Spleen (tissue), 11 donors: ENCODE results near the gene WDR33. TPM values are rescaled to one million over a fixed set of nuclear protein-coding genes. Genes with fewer than 3 reads are reported as not detected.

Experiments used
- DNase-seq: peaks from one replicate; pipeline ENCODE4 v3.0.0-alpha.2; 2020
- H3K27ac ChIP-seq, 8 donors: fragments of 200-600 bp; sonication (generic) in 7 of 8; 1 replicate in 4 of 8; 2 replicates in 4 of 8; pipeline versions ENCODE4 v1.5.0 to v1.8.0; 2016 to 2021; ENCODE audit warnings: inconsistent platforms in 4 of 8, mild to moderate bottlenecking in 4 of 8, moderate library complexity in 1 of 8
- H3K27me3 ChIP-seq, 7 donors: fragments of 200-600 bp; sonication (generic) in 6 of 7; replicated peaks in 1 of 7; 1 replicate in 4 of 7; 2 replicates in 3 of 7; pipeline versions ENCODE4 v1.5.0 to v1.8.0; 2016 to 2021; ENCODE audit warnings: inconsistent platforms in 3 of 7, mild to moderate bottlenecking in 1 of 7
- H3K36me3 ChIP-seq, 6 donors: fragments of 200-600 bp; sonication (generic) in 5 of 6; 1 replicate in 4 of 6; 2 replicates in 2 of 6; pipeline versions ENCODE4 v1.5.0 to v1.8.0; 2016 to 2021; ENCODE audit warnings: inconsistent platforms in 2 of 6
- H3K4me1 ChIP-seq, 6 donors: fragments of 200-600 bp; sonication (generic) in 5 of 6; 1 replicate in 3 of 6; 2 replicates in 3 of 6; pipeline versions ENCODE4 v1.5.0 to v1.8.0; 2016 to 2021; ENCODE audit warnings: inconsistent platforms in 3 of 6
- H3K4me3 ChIP-seq, 8 donors: fragments of 200-600 bp; sonication (generic) in 7 of 8; 1 replicate in 4 of 8; 2 replicates in 4 of 8; pipeline versions ENCODE4 v1.5.0 to v1.8.0; 2016 to 2021; ENCODE audit warnings: inconsistent platforms in 4 of 8, mild to moderate bottlenecking in 4 of 8, moderate library complexity in 2 of 8
- H3K9me3 ChIP-seq, 8 donors: fragments of 200-600 bp; sonication (generic) in 7 of 8; 1 replicate in 4 of 8; 2 replicates in 4 of 8; pipeline versions ENCODE4 v1.5.0 to v1.8.0; 2016 to 2021; ENCODE audit warnings: inconsistent platforms in 4 of 8
- POLR2A ChIP-seq, 3 donors: fragments of 450-650 bp; IDR thresholded peaks; one replicate each; pipeline ENCODE4 v1.5.1; 2017; ENCODE audit warnings: antibody characterized with exemption in 3 of 3, mild to moderate bottlenecking in 1 of 3
- POLR2AphosphoS5 ChIP-seq, 3 donors: sonication (generic); formaldehyde crosslinking; IDR thresholded peaks; one replicate each; pipeline ENCODE4 v1.5.1; 2017; ENCODE audit warnings: antibody characterized with exemption in 3 of 3
- WGBS, 5 donors: extraction: QIAGEN DNeasy Blood & Tissue Kit in 3 of 5; methylation state at CpG; one replicate each; pipeline versions ENCODE4 v1.1.5 to v1.1.7; 2013 to 2018; 5-methylcytosine and 5-hydroxymethylcytosine counted together
- intact Hi-C: fragments of 100-400 bp; cut with DNase I; formaldehyde crosslinking; loops from one replicate; pipeline ENCODE4 v1.15.0; 2023; ENCODE audit warnings: low total_unique reads
- polyA plus RNA-seq, 3 donors: library from polyadenylated mRNA; stranded (reverse); fragments of 200-250 nt; gene quantifications; one replicate each; pipeline ENCODE4 v1.2.1, GENCODE V29; 2013
- total RNA-seq, 7 donors: library from RNA; depleted of rRNA in 3 of 7; stranded (reverse); fragments of >200 nt in 3 of 7; fragmentation: NEBNext Ultra II Directional in 4 of 7; extraction: Animal tissue kit (Norgen Biotek cat#: 25700) in 4 of 7; gene quantifications; one replicate each; pipeline versions ENCODE4 v1.1.0 to v1.2.1, GENCODE V29; 2016 to 2021
- TF ChIP-seq, protein P1 (sequence below), 11 experiments: fragments of 200-600 bp in 7 of 11; fragments of 450-650 bp in 4 of 11; sonication (generic) in 4 of 11; IDR thresholded peaks in 8 of 11; conservative IDR thresholded peaks in 3 of 11; 1 replicate in 7 of 11; 2 replicates in 4 of 11; pipeline versions ENCODE4 v1.4.0 to v1.8.0; 2016 to 2021; ENCODE audit warnings: antibody characterized with exemption in 11 of 11, inconsistent platforms in 4 of 11, mild to moderate bottlenecking in 1 of 11
- donor health status: healthy with polysubstance abuse.
- donor health status: DM: no; HTN: no; CAD: no; lungs with moderate emphysema.
- donor health status: DM: no; HTN: no; CAD: no.
- donor health status: Bipolar disorder and iron deficiency.
- donor health status: healthy.
- donor health status: DM: no; HTN: no; CAD: no.
- donor health status: DM: yes; HTN: yes; CAD: no.

WDR33 gene
- total and polyA plus RNA-seq, 10 donors = 15.4 to 85.3 (median 63.1) TPM

DNA sequence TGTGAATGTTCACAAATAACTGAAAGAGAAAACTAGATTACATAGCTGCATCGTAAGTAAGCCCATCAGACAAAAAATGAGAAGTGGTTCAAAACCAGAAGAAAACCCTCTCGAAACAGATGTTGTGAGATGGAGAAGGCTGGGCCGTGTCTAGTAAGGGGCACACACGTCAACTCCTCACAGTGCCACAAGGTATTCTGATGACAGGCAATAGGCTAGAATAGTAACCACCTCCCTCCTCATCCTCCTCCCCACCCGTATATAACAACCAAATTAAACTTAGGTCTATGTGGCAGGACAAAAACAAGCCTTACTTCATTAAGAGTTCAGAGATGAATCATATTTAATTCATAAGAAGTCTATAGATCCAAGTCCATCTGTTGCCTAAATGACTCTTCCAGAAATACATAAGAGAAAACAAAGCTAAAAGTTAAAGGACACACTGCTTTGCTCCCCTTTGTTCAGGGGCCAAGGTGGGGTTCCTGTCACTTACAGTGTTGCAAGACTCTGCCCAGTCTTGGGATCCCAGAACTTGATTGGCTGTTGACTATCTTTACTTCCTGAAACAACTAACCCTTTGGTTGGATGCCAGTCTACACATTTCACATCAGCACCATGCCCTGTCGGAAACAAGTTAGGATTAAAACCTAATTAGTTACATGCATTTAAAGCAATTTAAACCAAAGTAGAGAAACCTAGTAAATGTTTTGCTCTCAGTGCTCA, 84.7 kb downstream of the WDR33 start:
- Histone ChIP-seq H3K36me3 (peaks cover 3 to 49% (median 17%) of the 10 kb centered on the region in 6 donors), H3K9me3 (no peaks in the 10 kb centered on the region), H3K4me1 (no peaks in the 10 kb centered on the region), H3K27me3 (no peaks in the 10 kb centered on the region), H3K4me3 (no peak overlapping the region), H3K27ac (no peak overlapping the region)
- intact Hi-C loops = no loop called here
- 82 to 91% (median 83%) methylated on average over 6 of the region's 6 CpGs for WGBS, 5 donors
- no peak for TF ChIP-seq POLR2A (IDR thresholded peaks at IDR 0.05)
- TF ChIP-seq, protein P1, sequence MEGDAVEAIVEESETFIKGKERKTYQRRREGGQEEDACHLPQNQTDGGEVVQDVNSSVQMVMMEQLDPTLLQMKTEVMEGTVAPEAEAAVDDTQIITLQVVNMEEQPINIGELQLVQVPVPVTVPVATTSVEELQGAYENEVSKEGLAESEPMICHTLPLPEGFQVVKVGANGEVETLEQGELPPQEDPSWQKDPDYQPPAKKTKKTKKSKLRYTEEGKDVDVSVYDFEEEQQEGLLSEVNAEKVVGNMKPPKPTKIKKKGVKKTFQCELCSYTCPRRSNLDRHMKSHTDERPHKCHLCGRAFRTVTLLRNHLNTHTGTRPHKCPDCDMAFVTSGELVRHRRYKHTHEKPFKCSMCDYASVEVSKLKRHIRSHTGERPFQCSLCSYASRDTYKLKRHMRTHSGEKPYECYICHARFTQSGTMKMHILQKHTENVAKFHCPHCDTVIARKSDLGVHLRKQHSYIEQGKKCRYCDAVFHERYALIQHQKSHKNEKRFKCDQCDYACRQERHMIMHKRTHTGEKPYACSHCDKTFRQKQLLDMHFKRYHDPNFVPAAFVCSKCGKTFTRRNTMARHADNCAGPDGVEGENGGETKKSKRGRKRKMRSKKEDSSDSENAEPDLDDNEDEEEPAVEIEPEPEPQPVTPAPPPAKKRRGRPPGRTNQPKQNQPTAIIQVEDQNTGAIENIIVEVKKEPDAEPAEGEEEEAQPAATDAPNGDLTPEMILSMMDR (IDR thresholded peaks at IDR 0.05 in 8 of 11, conservative IDR thresholded peaks at IDR 0.05 in 3 of 11) = no peak
- no peak for TF ChIP-seq POLR2AphosphoS5 (IDR thresholded peaks at IDR 0.05)
- DNase-seq = no peak

DNA sequence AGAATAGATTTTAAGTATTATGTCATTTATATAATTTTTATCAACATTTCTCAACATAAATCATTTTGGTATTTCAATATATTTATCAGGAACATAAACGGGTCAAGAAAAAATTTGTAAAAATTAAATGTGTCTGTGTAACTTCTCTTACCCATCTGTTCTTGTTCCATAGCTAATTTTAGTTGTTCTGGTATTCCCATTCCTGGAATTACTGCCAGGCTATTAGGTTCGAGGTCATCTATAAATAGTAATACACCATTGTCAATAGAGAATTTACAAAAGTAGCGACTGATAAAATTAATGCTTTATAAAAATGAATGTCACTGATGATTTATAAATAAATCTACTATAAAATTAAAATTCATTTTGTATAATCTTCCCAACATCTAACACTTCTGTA, 88.2 kb downstream of the WDR33 start:
- no peak overlapping the region for H3K4me3 ChIP-seq
- intact Hi-C loops = no loop called here
- TF ChIP-seq POLR2A (IDR thresholded peaks at IDR 0.05) (no peak), POLR2AphosphoS5 (IDR thresholded peaks at IDR 0.05) (no peak)
- TF ChIP-seq, protein P1 (IDR thresholded peaks at IDR 0.05 in 8 of 11, conservative IDR thresholded peaks at IDR 0.05 in 3 of 11) = no peak
- H3K27ac ChIP-seq = no peak overlapping the region
- no peak for DNase-seq
- no peaks in the 10 kb centered on the region for H3K4me1 ChIP-seq
- no peaks in the 10 kb centered on the region for H3K27me3 ChIP-seq
- peaks cover 7 to 84% (median 47%) of the 10 kb centered on the region in 6 donors for H3K36me3 ChIP-seq
- WGBS, 5 donors = 75 to 89% (median 80%) methylated on average over 3 of the region's 3 CpGs
- H3K9me3 ChIP-seq = no peaks in the 10 kb centered on the region

DNA sequence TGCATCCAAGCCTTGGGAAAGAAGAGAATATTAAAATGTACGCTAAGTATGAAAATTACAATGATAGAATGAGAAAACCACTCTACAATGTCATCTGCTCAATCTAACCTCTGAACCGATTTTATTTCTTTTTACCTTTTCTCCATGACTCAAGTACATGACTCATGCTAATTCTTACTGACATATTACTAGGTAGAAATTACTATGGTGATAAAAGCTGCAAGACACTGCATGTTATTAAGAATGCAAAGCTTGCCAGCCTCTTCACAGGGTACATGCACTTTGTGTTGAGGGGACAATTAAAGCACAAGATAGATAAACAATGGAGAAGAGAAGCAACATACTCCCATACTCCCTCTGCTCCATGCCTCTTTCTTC, 89.0 kb downstream of the WDR33 start:
- intact Hi-C loops = no loop called here
- WGBS, 5 donors = 95 to 100% (median 98%) methylated on average over 2 of the region's 2 CpGs
- H3K4me1 ChIP-seq = no peaks in the 10 kb centered on the region
- H3K27me3 ChIP-seq = no peaks in the 10 kb centered on the region
- TF ChIP-seq POLR2AphosphoS5 (IDR thresholded peaks at IDR 0.05) (no peak), POLR2A (IDR thresholded peaks at IDR 0.05) (no peak)
- TF ChIP-seq, protein P1 (IDR thresholded peaks at IDR 0.05 in 8 of 11, conservative IDR thresholded peaks at IDR 0.05 in 3 of 11) = no peak
- H3K9me3 ChIP-seq = no peaks in the 10 kb centered on the region
- H3K27ac ChIP-seq = no peak overlapping the region
- no peak for DNase-seq
- H3K36me3 ChIP-seq = peaks cover 7 to 93% (median 47%) of the 10 kb centered on the region in 6 donors
- H3K4me3 ChIP-seq = no peak overlapping the region

DNA sequence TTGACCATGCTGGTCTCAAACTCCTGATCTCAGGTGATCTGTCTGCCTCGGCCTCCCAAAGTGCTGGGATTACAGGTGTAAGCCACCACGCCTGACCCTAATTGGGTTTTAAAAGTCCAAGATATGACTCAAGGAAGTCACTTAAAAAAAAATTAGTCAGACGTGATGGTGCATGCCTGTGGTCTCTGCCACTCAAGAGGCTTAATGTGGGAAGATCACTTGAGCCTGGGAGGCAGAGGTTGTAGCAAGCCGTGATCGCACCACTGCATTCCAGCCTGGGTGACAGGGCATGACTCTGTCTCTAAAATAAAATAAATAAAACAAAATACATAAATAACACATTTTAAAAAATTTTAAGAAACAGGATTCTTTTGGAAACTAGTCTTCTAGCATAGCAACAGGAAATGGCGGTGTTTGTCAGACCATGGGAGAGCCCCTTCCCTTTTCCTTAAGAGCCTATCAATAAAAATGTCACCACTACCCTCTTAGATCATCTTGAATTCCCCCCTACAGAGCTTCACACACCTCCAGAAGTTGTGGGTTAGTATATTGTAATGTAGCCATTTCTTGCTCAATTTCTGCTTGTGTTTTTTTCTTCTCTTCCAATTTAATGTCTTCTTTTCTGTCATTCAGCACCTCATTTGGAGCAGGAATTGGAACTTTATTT, 89.5 kb downstream of the WDR33 start:
- intact Hi-C loops = no loop called here
- Histone ChIP-seq H3K4me3 (no peak overlapping the region), H3K27me3 (no peaks in the 10 kb centered on the region), H3K36me3 (peaks cover 7 to 98% (median 50%) of the 10 kb centered on the region in 6 donors), H3K27ac (no peak overlapping the region), H3K4me1 (no peaks in the 10 kb centered on the region), H3K9me3 (no peaks in the 10 kb centered on the region)
- WGBS, 5 donors = 92 to 97% (median 92%) methylated on average over 6 of the region's 6 CpGs
- DNase-seq = no peak
- TF ChIP-seq POLR2A (IDR thresholded peaks at IDR 0.05) = no peak
- TF ChIP-seq, protein P1 (IDR thresholded peaks at IDR 0.05 in 8 of 11, conservative IDR thresholded peaks at IDR 0.05 in 3 of 11) = no peak
- no peak for TF ChIP-seq POLR2AphosphoS5 (IDR thresholded peaks at IDR 0.05)
